OCI-LY1 (cell line): ENCODE data around the gene CTNND2.
A peak's percentile ranks its signal among the peaks of the same experiment; 100 is the strongest.

Source experiments
- H2AFZ ChIP-seq: fragments of 200-600 bp; sonication (generic), shearing (Covaris generic); 2 replicates; pipeline ENCODE4 v1.6.0; 2014; ENCODE audit warnings: antibody characterized with exemption, mild to moderate bottlenecking, low read length
- H3F3A ChIP-seq: fragments of 200-600 bp; sonication (generic), shearing (Covaris generic); 2 replicates; pipeline ENCODE4 v1.6.0; 2014; ENCODE audit warnings: mild to moderate bottlenecking, antibody characterized with exemption, low read length, moderate library complexity; ENCODE audit not compliant: insufficient read depth
- H3K27ac ChIP-seq: fragments of 200-600 bp; sonication (generic); 2 replicates; pipeline ENCODE4 v1.5.1; 2014; ENCODE audit warnings: low read length, mixed run types, mild to moderate bottlenecking, low read depth; ENCODE audit not compliant: poor library complexity, severe bottlenecking
- H3K27me3 ChIP-seq: fragments of 200-600 bp; sonication (generic); 2 replicates; pipeline ENCODE4 v1.6.0; 2014; ENCODE audit warnings: antibody characterized with exemption, mild to moderate bottlenecking, low read length, moderate library complexity; ENCODE audit not compliant: insufficient read depth
- H3K36me3 ChIP-seq: fragments of 200-600 bp; sonication (generic); 2 replicates; pipeline ENCODE4 v1.6.1; 2014; ENCODE audit warnings: mild to moderate bottlenecking, antibody characterized with exemption, low read length, moderate library complexity, mixed read lengths; ENCODE audit not compliant: insufficient read depth
- H3K4me1 ChIP-seq: fragments of 200-600 bp; sonication (generic); 2 replicates; pipeline ENCODE4 v1.5.1; 2014; ENCODE audit warnings: mild to moderate bottlenecking, low read length, moderate library complexity; ENCODE audit not compliant: insufficient read depth, severe bottlenecking
- H3K4me2 ChIP-seq: fragments of 200-600 bp; sonication (generic), shearing (Covaris generic); 2 replicates; pipeline ENCODE4 v1.6.1; 2014; ENCODE audit warnings: low read length
- H3K4me3 ChIP-seq: fragments of 200-600 bp; sonication (generic); 2 replicates; pipeline ENCODE4 v1.5.1; 2014; ENCODE audit warnings: low read length, low read depth, mild to moderate bottlenecking, mixed read lengths; ENCODE audit not compliant: poor library complexity, severe bottlenecking
- H3K79me2 ChIP-seq: fragments of 200-600 bp; shearing (Covaris generic); 2 replicates; pipeline ENCODE4 v1.6.1; 2016; ENCODE audit warnings: mixed run types, low read length, mixed read lengths; ENCODE audit not compliant: insufficient read depth
- H3K9ac ChIP-seq: fragments of 200-600 bp; sonication (generic), shearing (Covaris generic); 2 replicates; pipeline ENCODE4 v1.6.1; 2014; ENCODE audit warnings: mild to moderate bottlenecking, low read length, mixed read lengths
- H3K9me2 ChIP-seq: fragments of 200-600 bp; sonication (generic), shearing (Covaris generic); 2 replicates; pipeline ENCODE4 v1.6.1; 2014; ENCODE audit warnings: low read depth, mild to moderate bottlenecking, low read length, mixed read lengths
- H3K9me3 ChIP-seq: fragments of 200-600 bp; shearing (Covaris generic); 2 replicates; pipeline ENCODE4 v1.6.1; 2014; ENCODE audit warnings: low read length, mixed read lengths
- H4K20me1 ChIP-seq: fragments of 200-600 bp; sonication (generic), shearing (Covaris generic); 2 replicates; pipeline ENCODE4 v1.6.0; 2016; ENCODE audit warnings: mild to moderate bottlenecking, low read length; ENCODE audit not compliant: insufficient read depth
- EZH2 ChIP-seq: fragments of 200-600 bp; sonication (generic), shearing (Covaris generic); IDR thresholded peaks from 2 replicates; pipeline ENCODE4 v1.8.0; 2017; ENCODE audit warnings: borderline replicate concordance, mixed run types, mild to moderate bottlenecking, antibody characterized with exemption, low read length, moderate library complexity, mixed read lengths
- TF ChIP-seq, protein P1 (sequence below): fragments of 200-600 bp; sonication (generic), shearing (Covaris generic); IDR thresholded peaks from 2 replicates; pipeline ENCODE4 v1.5.1; 2017; ENCODE audit warnings: mild to moderate bottlenecking, antibody characterized with exemption, low read length, moderate library complexity, mixed read lengths

The CTNND2 gene

DNA sequence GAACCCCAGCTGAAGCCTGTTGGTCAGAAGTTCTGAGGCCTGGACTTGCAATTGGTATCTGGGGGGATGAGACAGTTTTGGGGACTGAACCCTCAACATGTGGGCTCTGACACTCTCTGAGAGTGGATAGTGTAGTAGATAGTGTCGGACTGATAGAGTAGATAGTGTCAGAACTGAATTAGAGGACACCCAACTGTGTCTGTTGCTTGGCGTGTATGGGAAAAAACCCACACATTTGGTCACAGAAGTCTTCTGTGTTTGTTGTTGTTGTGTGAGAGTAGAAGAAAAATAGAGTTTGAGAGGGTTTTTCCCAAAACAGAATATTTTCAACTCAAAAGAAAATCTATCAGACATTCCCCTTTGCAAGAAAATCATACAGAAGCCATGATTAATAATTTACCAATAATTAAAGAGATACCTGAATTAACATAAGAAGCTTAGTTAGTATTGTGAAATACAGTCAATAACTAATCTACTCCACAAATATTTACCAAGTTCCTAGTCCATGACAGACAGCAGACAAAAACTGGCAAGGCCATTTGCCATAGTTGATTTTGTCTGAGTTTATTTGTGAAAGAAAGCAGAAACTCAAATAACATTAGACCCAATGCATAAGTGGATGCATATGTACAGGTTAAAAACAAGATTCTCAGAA is 170.9 kb downstream of the CTNND2 start:
- H3K27me3 ChIP-seq = no peaks in the 10 kb centered on the region
- H3K9me3 ChIP-seq = no peaks in the 10 kb centered on the region
- H3K36me3 ChIP-seq = no peaks in the 10 kb centered on the region
- H3K4me2 ChIP-seq = no peak overlapping the region
- H3K4me1 ChIP-seq = no peaks in the 10 kb centered on the region
- no peaks in the 10 kb centered on the region for H4K20me1 ChIP-seq
- H3K79me2 ChIP-seq = no peaks in the 10 kb centered on the region
- H3K4me3 ChIP-seq = no peak overlapping the region
- no peak overlapping the region for H3K9ac ChIP-seq
- H3F3A ChIP-seq = no peaks in the 10 kb centered on the region
- H3K9me2 ChIP-seq = no peaks in the 10 kb centered on the region
- TF ChIP-seq, protein P1, sequence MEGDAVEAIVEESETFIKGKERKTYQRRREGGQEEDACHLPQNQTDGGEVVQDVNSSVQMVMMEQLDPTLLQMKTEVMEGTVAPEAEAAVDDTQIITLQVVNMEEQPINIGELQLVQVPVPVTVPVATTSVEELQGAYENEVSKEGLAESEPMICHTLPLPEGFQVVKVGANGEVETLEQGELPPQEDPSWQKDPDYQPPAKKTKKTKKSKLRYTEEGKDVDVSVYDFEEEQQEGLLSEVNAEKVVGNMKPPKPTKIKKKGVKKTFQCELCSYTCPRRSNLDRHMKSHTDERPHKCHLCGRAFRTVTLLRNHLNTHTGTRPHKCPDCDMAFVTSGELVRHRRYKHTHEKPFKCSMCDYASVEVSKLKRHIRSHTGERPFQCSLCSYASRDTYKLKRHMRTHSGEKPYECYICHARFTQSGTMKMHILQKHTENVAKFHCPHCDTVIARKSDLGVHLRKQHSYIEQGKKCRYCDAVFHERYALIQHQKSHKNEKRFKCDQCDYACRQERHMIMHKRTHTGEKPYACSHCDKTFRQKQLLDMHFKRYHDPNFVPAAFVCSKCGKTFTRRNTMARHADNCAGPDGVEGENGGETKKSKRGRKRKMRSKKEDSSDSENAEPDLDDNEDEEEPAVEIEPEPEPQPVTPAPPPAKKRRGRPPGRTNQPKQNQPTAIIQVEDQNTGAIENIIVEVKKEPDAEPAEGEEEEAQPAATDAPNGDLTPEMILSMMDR = no peak
- no peak for TF ChIP-seq EZH2
- no peak overlapping the region for H3K27ac ChIP-seq
- no peak overlapping the region for H2AFZ ChIP-seq

DNA sequence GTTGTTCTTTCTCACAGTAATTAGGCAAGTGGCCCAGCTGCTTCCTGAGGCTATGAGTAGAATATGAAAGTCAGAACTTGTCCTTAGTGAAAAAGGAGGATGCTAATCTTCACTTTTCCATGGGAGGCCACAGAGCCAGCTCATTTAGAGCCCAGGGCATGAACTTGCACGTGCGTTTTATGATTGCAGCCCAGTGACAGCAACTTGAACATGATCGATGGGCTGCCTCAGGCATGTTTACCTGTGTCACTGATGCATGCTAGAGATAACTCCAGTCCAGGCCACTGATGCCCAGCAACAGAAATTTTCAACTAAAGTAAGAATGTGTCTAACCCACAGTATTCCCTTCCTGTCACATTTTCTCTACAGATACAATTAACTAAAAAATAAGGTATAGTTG is 179.3 kb downstream of the CTNND2 start:
- TF ChIP-seq, protein P1 = no peak
- TF ChIP-seq EZH2 = no peak
- H3K4me2 ChIP-seq = no peak overlapping the region
- no peak overlapping the region for H3K4me3 ChIP-seq
- H2AFZ ChIP-seq = no peak overlapping the region
- no peaks in the 10 kb centered on the region for H3K9me2 ChIP-seq
- H3K9me3 ChIP-seq = no peaks in the 10 kb centered on the region
- no peaks in the 10 kb centered on the region for H3K36me3 ChIP-seq
- H3K4me1 ChIP-seq = no peaks in the 10 kb centered on the region
- no peaks in the 10 kb centered on the region for H4K20me1 ChIP-seq
- H3F3A ChIP-seq = no peaks in the 10 kb centered on the region
- H3K27ac ChIP-seq = no peak overlapping the region
- H3K27me3 ChIP-seq = no peaks in the 10 kb centered on the region
- H3K79me2 ChIP-seq = no peaks in the 10 kb centered on the region
- H3K9ac ChIP-seq = no peak overlapping the region

DNA sequence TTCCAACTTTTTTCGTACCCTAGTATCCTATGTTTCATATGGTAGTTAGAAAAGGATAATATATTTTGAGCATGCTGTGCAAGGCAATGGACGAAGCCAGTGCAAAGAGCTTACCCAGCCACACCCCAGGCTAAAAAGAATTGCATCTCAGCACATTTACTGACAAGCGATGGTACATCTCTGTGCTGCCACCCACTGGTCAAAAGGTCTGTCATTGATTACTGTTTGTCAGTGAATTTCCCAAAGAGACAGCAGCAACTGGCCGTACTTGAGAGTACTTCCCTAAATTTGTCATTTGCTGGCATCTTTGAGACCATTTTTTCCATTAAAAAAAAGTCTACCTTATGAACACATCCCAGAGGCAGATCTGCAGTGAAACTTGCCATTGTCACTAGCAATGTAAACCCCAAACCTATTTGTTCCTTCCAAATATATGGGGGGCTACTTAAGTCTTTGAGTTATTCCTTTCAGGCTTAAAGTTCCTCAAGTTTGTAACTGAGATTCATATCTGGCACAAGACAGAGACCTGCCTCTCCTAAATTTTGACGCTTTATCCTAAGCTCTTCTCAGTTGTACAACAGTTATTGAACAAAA is 184.3 kb downstream of the CTNND2 start:
- no peak overlapping the region for H2AFZ ChIP-seq
- H3F3A ChIP-seq = no peaks in the 10 kb centered on the region
- no peaks in the 10 kb centered on the region for H4K20me1 ChIP-seq
- H3K4me2 ChIP-seq = no peak overlapping the region
- H3K9me2 ChIP-seq = no peaks in the 10 kb centered on the region
- no peaks in the 10 kb centered on the region for H3K9me3 ChIP-seq
- no peaks in the 10 kb centered on the region for H3K36me3 ChIP-seq
- H3K27ac ChIP-seq = no peak overlapping the region
- no peak for TF ChIP-seq EZH2
- TF ChIP-seq, protein P1 = peak; percentile 60
- H3K27me3 ChIP-seq = no peaks in the 10 kb centered on the region
- no peak overlapping the region for H3K9ac ChIP-seq
- no peak overlapping the region for H3K4me3 ChIP-seq
- H3K4me1 ChIP-seq = no peaks in the 10 kb centered on the region
- H3K79me2 ChIP-seq = no peaks in the 10 kb centered on the region
